ENCODE results near the gene KCNQ4. TPM values are rescaled to one million over a fixed set of nuclear protein-coding genes. Genes with fewer than 3 reads are reported as not detected.

The KCNQ4 gene
- total and polyA plus RNA-seq, 2 of the 4 experiments (the other 2 are of a cell fraction): 0.07 TPM; not detected in 1

DNA sequence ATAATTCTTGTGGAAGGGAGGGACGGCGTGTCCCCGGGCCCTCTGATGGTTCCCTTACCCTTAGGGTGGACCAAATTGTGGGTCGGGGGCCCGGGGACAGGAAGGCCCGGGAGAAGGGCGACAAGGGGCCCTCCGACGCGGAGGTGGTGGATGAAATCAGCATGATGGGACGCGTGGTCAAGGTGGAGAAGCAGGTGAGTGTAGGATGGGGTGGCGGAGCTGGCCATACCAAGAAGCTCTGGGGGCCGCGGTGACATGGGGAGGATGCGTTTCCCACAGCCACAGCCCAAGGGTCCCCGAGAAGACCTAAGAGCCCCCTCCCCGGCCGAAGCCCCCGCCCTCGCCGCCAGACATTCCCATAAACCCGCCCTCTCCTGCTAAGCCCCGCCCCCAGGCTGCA lies 54.0 kb downstream of the KCNQ4 start:
- H4K20me1 ChIP-seq (ENCODE audit: insufficient read depth, low read length): no peaks in the 10 kb centered on the region; the same call in 1 of the 2 replicates
- no peak overlapping the region for H4K5ac ChIP-seq (ENCODE audit: low read depth, low read length)
- WGBS, 2 experiments (ENCODE audit: extremely low coverage in 2 of 2, insufficient read length in 1 of 2): no CpG with 5 or more reads among the region's 24 CpGs
- no TSS peak for BruUV-seq (replicated peaks)
- no peak overlapping the region for H3K56ac ChIP-seq (ENCODE audit: extremely low read depth, insufficient read depth, low read length)
- TF ChIP-seq RFX5 (IDR thresholded peaks at IDR 0.05; ENCODE audit: low read depth, low read length) (no peak), NFE2L2 (IDR thresholded peaks at IDR 0.05; ENCODE audit: low read depth, low read length) (no peak), CEBPB (IDR thresholded peaks at IDR 0.05; ENCODE audit: low read depth, low read length) (no peak), MAZ (IDR thresholded peaks at IDR 0.05; ENCODE audit: borderline replicate concordance, low read depth, low read length) (no peak), MXI1 (IDR thresholded peaks at IDR 0.05; ENCODE audit: borderline replicate concordance, low read depth, low read length) (no peak), BHLHE40 (IDR thresholded peaks at IDR 0.05; ENCODE audit: low read depth, low read length) (no peak), CHD1 (IDR thresholded peaks at IDR 0.05; ENCODE audit: low read depth, low read length) (no peak), POLR2A (IDR thresholded peaks at IDR 0.05; ENCODE audit: low read depth, low read length) (no peak), SMC3 (IDR thresholded peaks at IDR 0.05; ENCODE audit: low read depth, low read length) (no peak), FOS (IDR thresholded peaks at IDR 0.05; ENCODE audit: low read depth, low read length) (no peak), RCOR1 (IDR thresholded peaks at IDR 0.05; ENCODE audit: insufficient replicate concordance, low read length) (no peak), RAD21 (IDR thresholded peaks at IDR 0.05; ENCODE audit: low read length) (no peak), MAFK (IDR thresholded peaks at IDR 0.05; ENCODE audit: low read depth, low read length) (no peak)
- TF ChIP-seq, protein P1, sequence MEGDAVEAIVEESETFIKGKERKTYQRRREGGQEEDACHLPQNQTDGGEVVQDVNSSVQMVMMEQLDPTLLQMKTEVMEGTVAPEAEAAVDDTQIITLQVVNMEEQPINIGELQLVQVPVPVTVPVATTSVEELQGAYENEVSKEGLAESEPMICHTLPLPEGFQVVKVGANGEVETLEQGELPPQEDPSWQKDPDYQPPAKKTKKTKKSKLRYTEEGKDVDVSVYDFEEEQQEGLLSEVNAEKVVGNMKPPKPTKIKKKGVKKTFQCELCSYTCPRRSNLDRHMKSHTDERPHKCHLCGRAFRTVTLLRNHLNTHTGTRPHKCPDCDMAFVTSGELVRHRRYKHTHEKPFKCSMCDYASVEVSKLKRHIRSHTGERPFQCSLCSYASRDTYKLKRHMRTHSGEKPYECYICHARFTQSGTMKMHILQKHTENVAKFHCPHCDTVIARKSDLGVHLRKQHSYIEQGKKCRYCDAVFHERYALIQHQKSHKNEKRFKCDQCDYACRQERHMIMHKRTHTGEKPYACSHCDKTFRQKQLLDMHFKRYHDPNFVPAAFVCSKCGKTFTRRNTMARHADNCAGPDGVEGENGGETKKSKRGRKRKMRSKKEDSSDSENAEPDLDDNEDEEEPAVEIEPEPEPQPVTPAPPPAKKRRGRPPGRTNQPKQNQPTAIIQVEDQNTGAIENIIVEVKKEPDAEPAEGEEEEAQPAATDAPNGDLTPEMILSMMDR (conservative IDR thresholded peaks at IDR 0.05; ENCODE audit: low read depth, low read length): no peak
- TF ChIP-seq, protein P2, sequence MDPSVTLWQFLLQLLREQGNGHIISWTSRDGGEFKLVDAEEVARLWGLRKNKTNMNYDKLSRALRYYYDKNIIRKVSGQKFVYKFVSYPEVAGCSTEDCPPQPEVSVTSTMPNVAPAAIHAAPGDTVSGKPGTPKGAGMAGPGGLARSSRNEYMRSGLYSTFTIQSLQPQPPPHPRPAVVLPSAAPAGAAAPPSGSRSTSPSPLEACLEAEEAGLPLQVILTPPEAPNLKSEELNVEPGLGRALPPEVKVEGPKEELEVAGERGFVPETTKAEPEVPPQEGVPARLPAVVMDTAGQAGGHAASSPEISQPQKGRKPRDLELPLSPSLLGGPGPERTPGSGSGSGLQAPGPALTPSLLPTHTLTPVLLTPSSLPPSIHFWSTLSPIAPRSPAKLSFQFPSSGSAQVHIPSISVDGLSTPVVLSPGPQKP (IDR thresholded peaks at IDR 0.05; ENCODE audit: borderline replicate concordance, low read depth, low read length): no peak
- TF ChIP-seq, protein P3, sequence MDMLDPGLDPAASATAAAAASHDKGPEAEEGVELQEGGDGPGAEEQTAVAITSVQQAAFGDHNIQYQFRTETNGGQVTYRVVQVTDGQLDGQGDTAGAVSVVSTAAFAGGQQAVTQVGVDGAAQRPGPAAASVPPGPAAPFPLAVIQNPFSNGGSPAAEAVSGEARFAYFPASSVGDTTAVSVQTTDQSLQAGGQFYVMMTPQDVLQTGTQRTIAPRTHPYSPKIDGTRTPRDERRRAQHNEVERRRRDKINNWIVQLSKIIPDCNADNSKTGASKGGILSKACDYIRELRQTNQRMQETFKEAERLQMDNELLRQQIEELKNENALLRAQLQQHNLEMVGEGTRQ (IDR thresholded peaks at IDR 0.05; ENCODE audit: low read depth, low read length): no peak
- no peak overlapping the region for H2BK5ac ChIP-seq (ENCODE audit: low read depth, low read length, poor library complexity, severe bottlenecking)
- H3K27me3 ChIP-seq (ENCODE audit: control insufficient read depth, insufficient read depth, low read length): peaks cover 22% of the 10 kb centered on the region
- no peak overlapping the region for H4K8ac ChIP-seq (ENCODE audit: low read depth in 2 of 2, low read length in 2 of 2)
- H3K9ac ChIP-seq (ENCODE audit: low read depth, low read length): no peak overlapping the region
- no peak overlapping the region for H3K23ac ChIP-seq (ENCODE audit: low read depth, low read length)
- dilution Hi-C loops (cut with HindIII; ENCODE audit: low sequenced_read_pairs, unreplicated experiment): no loop called here
- H3K27ac ChIP-seq (ENCODE audit: insufficient read depth, low read length): no peak overlapping the region
- no peaks in the 10 kb centered on the region for H3K36me3 ChIP-seq (ENCODE audit: control insufficient read depth, insufficient read depth, low read length)
- intact Hi-C loops (cut with micrococcal nuclease): no loop called here
- H4K91ac ChIP-seq (ENCODE audit: insufficient read depth, low read depth, low read length): no peak overlapping the region
- no peak for ATAC-seq (ENCODE audit: low read depth)
- H3K18ac ChIP-seq (ENCODE audit: low read depth, low read length): no peak overlapping the region
- no peak overlapping the region for H2AK5ac ChIP-seq (ENCODE audit: low read depth, low read length)
- H2BK20ac ChIP-seq (ENCODE audit: low read depth, low read length): no peak overlapping the region
- no peak overlapping the region for H2BK120ac ChIP-seq (ENCODE audit: low read depth, low read length)
- H3K9me3 ChIP-seq (ENCODE audit: control insufficient read depth, insufficient read depth, low read length): peaks cover 4% of the 10 kb centered on the region
- DNase-seq: no peak
- POLR2A ChIA-PET (ENCODE audit: unreplicated experiment): interaction anchor here (0.5 kb wide), 1 partner anchor 65 kb away, joined by 3 read pairs; no protein-coding TSS in a partner anchor
- H3K9me1 ChIP-seq (ENCODE audit: insufficient read depth, low read length): no peaks in the 10 kb centered on the region
- no peaks in the 10 kb centered on the region for H3K4me1 ChIP-seq (ENCODE audit: control insufficient read depth, insufficient read depth, low read length)
- in situ Hi-C loops (cut with MboI; ENCODE audit: low sequenced_read_pairs): no loop called here
- H3K79me1 ChIP-seq (ENCODE audit: low read depth in 1 of 2, low read length in 2 of 2): no peaks in the 10 kb centered on the region
- CTCF ChIA-PET: no interaction called here
- H3K4me3 ChIP-seq (ENCODE audit: insufficient read depth, low read depth, low read length): no peak overlapping the region
- no peak overlapping the region for H2AFZ ChIP-seq (replicated peaks; ENCODE audit: low read length, poor library complexity)
- no peak overlapping the region for H3K4ac ChIP-seq (ENCODE audit: low read depth, low read length)
- H2BK15ac ChIP-seq (ENCODE audit: low read depth, low read length): no peak overlapping the region
- H2AK9ac ChIP-seq (replicated peaks; ENCODE audit: low read depth, low read length, poor library complexity): no peak overlapping the region
- H3K4me2 ChIP-seq (ENCODE audit: low read depth, low read length): no peak overlapping the region
- no peak overlapping the region for H3K14ac ChIP-seq (replicated peaks; ENCODE audit: low read depth, low read length)

Data from IMR-90 (cell line).